Endometrial microvascular endothelial cells (primary cell): ENCODE measurements around the gene CDK4. TPM values are rescaled to one million over a fixed set of nuclear protein-coding genes. Genes with fewer than 3 reads are reported as not detected.
"Not testable (repeated sequence)": the region's sequence is repeated elsewhere in the genome, so short reads cannot be mapped to it uniquely, and the experiment has no call there.

Experiments used
- in situ Hi-C: cut with HindIII; loops from 2 replicates; pipeline ENCODE4 v1.10.0; 2017; ENCODE audit warnings: low sequenced_read_pairs, low pct_unique_long_range_greater_than_20kb; ENCODE audit errors: inconsistent ontology term
- total RNA-seq: library from RNA; depleted of rRNA; stranded (reverse); fragments of >200 nt; gene quantifications from one replicate; pipeline ENCODE4 v1.2.3, GENCODE V29; 2015; ENCODE audit errors: inconsistent ontology term

Gene CDK4
- total RNA-seq, 1 donor from 2014 or later = 291 TPM

DNA sequence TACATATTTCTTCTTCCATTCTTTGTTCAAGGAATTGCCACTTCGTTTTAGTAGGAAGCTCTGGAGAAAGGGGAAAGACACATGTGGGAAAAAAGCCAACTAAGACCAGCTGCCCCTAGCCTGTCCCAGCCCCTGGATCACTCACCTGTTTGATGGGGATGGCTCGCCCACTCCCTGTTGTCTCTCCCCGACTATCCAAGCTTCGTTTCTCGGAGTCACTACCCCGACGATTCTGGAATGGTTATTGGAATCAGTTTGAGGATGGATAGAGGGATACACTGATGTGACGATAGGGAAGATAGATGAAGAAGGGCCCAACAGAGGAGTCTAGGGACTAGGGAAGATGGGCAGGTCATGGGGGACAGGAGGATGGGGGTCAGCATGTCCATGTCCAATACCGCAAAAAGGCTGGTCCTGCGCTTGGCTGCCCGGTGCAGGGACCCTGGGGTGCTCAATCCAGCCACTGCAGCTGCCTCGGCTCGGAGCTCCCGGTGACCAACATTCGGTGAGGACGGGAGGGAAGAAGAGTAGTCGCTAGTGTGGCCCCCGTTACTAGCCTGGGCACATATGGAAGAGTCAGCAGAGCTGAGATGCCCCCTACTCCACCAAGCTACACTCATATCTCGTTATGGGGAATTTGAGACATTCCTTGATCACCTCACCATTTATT lies 20.6 kb downstream of the CDK4 start:
- in situ Hi-C loops = no loop called here

DNA sequence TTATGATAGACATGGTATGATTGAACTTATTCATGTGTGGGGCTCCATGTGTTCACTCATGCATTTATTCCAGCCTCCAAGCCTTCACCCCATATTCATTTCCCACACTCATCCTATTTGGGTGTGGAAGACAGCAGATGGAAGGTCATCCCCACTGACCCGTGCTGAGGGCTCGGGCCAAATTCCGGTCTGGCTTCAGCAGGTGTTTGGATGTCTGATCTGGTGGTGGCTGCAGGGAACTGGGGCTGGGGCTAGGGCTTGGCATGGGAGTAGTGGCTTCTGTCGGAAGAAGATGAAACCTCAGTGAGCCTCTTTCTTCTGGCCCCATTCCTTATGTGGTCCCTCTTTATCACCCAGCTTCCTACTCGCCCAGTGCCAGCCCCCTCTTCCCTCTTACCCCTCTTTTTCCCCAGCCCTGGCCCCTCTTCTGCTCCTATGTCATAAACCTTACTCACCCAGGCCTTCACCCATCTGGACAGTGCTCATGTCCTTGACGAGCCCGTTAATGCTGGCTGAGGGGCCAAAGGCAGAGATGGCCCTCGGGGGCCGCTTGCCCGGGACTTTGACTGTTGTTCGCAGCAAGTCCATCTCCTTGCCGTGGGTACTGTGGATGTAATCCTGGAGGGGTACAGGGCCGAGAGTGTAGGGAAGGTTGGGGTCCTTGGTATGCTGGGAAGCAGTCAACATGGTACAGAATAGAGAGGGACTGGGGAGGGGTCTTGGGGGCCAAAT lies 21.6 kb downstream of the CDK4 start:
- in situ Hi-C loops = no loop called here

DNA sequence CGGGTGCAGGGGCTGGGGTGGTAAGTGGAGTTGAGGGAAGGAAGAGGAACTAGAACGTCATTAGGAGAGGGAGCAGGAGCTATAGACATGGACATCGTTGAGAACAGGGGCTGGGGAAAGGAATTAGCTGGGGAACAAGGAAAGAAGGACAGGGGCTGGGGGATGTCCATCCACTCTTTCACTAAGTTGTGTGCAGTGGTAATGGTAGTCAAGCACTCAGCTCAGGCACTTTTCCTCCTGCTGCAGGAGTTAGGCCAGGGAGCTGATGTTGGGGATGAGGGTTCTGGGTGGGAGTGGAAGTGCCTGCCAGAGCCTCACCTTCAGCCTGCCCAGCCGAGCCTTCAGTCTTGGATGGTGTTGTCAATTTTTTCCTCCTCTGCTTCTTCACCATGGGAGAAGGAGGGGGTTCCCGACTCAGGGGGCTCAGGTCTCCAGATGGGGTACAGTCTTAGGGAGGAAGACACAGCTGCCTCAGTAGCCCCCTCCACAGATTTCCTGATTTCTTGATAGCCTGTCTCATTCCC lies 22.7 kb downstream of the CDK4 start:
- in situ Hi-C loops = no loop called here

DNA sequence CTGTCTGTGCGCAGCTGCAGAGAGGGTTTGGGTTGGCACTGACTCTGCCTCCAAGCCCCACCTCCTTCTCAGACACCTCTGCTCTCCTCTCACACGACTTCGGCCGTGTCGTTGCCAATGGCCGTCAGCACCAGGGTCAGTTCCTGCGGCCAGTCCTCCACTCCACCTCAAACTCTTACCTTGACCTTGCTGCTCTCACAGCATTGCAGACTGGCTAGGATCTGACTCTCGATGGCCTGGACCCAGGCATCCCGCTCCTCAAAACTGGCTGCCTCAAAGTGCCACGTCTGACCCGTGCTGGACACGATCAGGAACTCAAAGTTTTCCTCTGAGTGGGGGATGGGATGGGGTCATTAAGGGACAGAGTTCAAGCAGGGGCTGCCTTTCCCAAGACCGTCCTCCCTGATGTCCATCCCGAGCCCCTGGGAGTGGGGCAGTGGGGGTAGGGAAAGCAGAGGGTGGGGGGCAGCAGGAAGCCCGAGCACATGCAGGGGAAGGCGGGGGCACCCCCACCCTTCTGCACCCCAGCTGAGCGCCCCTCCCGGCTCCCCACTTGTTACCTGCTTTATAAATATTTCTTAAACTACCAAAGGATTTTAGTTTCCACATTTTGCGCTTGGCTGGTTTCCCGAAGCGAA lies 24.2 kb downstream of the CDK4 start:
- in situ Hi-C loops = no loop called here

DNA sequence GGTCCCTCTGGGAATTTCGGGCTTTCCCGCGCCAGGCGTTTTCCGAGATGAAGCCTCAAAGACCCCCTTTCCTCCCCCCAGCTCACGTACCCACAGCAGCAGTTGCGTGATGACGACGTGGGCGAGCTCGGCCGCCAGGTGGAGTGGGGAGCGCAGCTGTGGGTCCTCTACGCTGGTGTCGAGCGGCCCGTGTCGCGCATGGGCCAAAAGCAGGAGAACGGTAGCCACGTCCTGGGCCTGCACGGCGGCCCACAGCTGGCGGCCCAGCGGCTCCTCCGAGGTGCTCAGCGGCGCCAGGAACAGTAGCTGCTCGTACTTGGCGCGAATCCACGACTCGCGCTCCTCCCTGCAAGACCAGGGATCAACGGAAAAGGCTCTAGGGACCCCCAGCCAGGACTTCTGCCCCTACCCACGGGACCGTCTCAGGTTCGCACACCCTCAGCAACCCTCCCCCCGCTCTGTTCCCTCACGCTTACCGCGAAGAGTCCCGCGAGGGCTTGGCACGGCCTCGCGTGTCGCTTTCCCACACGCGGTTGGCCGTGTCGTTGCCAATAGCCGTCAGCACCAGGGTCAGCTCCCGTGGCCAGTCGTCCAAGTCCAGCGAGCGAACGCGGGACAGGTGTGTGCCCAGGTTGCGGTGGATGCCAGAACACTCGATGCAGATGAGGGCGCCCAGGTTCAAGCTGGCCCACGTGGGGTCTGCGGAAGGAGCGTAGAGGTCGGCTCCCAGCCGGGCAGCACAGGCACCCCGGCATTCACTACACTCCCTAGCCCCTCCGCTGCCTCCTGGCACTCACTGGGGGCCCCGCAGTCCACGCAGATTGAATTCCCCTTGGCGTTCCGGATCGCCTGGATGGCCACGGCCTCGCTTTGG lies 25.0 kb downstream of the CDK4 start:
- in situ Hi-C loops = no loop called here

DNA sequence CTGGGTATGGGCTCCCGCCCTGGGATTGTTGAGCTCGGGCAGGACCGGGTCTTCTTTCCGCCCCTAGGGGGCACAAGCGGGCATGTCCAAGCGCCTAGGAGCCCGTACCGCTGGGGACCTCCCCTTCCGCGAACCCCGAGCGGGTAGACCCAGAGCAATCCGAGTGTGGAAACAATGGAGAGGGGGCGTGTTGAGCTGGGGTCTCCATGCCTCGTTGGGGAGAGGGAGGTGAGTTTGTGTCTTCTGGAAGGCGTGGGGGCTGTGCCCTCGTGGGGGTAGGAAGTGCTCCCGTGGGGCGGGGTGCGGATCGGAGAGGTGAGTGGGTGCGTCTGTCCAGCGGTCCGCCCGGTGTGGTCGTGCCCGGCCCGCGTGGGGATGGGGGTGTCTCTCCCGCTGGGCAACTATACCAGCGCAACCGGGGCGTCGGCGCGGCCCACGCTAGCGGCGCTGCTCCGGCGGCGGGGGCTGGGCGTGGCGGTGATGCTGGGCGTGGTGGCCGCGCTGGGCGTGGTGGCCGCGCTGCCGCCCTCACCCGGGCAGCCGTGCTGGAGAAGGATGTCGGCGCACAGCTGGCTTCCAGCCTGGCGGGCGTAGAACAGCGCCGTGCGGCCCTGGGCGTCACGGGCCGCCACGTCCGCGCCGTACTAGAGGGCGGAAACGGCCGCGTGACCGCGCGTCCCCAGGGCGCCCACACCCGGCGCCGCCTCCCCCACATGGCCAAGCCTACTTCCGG lies 25.8 kb downstream of the CDK4 start:
- in situ Hi-C loops = no loop called here

DNA sequence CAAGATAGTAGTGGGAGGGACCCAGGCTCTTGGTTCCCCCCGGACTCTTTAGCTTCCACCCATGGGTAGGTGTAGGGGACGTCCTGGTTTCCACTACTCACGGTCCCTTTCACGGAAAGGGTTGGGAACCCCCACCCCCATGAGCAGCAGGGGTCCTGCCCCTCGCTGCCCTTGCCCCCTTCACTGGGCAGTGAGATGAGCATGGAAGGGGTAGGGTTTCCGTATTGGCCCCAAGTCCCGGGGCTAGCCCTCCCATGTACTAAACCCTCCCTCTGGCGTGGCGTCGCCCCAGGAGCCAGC lies 26.3 kb downstream of the CDK4 start:
- in situ Hi-C loops = no loop called here

DNA sequence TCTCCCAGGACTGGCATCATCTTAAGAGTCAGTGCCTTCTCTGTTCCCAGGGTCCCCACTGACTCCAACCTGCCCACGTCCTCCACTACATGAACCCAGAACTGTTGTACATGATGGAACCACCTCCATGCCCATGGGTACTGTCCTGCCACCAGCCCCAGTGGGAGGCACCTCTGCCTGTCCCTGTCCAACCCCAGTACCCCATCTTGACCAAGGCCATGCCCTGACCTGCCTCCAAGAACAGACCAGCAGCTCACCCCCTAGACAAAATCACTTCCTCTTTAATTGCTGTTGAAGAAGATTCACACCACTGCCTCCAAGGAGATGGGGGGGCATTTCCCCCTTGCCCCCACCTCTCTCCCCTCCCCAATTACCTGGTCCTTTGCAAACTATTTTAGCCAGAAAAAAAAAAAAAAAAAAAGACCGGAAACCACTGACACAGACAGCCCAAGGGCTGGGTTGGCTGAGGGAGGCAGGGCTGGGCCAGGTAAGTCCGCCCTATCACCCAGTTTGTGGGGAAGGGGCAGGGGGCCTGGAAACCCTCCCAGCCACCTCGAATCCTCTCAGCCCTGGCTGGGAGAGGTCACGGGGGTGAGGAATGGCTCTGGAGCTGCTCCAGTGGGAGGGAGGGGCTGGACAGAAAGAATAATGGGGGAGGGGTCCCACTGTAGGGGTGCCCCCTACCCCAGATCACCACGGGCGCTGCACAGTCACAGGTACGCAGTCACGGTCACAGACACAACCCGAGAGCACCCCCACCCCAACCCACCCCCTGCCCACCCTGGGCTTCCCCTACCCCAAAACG lies 27.0 kb downstream of the CDK4 start:
- in situ Hi-C loops = no loop called here

DNA sequence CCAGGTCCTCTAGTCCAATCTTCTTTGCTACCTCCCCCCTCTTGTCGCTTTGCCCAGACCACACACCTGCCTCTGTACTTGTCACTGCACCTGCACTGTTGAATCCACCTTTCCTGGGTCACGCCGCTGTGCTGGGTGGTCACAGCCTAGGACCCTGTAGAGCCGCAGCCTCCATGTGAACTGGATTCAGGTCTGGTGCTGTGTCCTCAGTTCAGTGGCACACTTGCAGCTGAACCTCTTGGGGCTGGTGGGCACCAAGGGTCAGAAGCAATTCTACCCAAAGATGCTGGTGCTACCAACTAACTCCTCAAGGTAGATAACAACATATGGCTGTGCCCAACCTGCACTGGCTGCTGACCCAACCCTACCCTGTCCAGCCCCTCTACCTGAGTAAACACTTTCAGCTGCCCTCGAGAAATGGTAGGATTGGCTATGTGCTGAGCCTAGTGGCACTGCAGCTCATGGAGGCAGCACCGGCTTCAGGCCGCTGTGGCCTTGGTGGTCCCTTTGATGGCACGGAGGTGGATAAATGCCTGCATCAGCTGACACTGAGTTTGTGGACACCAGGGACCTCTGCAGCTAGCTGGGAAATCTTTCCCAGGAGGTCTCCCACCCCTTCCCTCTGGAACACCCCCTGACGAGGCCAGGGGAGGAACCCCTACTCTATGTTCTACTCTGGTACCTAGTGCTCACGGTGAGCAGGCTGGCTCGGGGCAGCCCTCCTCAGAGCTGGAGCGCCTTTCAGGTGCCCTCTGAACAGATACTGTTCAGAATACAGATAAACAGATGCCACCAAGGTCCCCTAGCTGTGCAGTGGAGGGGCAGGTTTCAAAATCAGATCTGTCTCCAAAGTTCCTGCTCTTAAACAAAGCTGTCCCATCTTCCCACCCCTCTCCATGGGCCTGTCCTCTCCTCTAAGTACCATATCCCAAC lies 27.8 kb downstream of the CDK4 start:
- in situ Hi-C loops = no loop called here

DNA sequence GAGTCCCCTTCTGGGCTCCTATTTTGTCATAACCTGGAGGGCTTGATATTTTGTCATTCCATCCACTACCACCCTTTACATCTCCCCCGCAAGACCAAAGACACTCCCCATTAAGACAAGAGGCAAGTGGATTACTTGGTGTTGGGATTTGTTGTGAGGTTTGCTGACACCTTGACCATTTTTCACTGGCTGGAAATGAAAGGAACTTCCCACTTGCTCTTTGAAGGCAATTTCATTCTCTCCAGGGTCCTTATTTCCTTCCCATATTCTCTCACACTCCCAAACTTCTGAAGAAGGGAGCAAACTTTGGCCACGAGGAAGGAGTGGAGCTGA lies 28.5 kb downstream of the CDK4 start:
- in situ Hi-C loops = no loop called here

DNA sequence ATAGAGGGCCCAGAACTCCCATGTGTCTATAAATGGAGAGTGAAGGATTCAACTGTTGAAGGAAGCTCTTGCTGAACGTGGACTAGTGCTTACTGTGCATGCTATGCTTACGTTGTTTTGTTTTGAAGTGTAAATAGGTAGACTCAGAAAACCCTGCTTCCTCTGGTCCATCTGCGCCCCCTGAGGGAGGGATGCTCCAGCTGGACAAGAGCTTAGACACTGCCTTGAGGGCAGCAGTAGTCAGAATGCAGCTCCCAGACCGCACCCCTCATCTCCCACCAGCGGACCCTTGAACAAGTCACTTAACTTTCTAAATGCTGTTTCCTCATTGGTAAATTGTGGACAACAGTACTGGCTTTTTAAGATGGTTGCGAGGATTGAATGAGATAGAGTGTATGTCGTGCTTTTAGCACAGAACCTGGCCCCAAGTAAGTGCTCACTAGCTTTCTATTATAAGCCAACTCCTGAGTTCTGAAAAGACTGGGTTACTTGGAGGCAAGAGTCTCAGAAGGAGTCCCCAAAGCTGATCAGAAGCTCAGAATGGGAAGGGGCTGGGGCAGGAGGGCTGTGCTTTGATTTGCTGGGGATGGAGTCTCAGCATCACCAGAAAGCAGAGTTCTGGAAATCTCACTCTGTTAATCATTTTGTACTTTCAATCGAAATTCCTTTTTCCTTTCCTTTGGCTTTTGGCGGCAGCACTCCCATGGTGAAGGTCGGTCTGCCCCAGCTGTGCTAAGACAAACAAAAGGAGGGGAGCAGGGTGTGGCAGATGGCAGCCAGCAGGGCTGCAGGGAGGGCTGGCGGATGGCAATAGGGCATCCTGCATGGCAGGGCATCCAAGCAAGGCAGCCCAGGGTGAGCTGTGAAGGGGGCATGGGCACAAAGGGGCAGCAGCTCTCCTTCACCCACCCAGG lies 29.1 kb downstream of the CDK4 start:
- in situ Hi-C loops = no loop called here

DNA sequence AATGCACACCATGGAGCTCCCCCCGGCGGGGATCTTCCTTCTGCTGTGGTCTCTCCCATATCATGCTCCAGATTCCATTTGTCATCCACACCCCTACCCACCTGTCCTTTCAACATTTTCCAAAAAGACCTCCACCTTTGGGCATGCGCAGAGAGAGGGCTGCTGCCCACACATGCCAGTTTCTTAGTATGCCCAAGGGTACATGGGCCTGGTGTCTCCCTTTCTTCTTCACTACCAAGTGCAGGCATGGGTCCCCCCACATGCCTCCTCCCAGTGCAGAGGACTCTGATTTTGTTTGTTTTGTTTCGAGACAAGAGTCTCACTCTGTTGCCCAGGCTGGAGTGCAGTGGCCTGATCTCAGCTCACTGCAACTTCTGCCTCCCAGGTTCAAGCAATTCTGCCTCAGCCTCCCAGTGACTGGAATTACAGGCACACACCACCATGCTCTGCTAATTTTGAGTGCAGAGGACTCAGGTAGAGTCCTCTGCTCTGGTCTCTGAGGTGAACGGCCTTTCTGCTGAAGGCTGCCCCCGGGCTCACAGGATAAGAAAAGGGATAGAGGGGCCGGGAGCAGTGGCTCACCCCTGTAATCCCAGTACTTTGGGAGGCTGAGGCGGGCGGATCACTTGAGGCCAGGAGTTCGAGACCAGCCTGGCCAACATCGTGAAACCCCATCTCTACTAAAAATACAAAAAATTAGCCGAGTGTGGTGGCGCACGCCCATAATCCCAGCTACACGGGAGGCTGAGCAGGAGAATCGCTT lies 30.1 kb downstream of the CDK4 start:
- in situ Hi-C loops = not testable (repeated sequence)

DNA sequence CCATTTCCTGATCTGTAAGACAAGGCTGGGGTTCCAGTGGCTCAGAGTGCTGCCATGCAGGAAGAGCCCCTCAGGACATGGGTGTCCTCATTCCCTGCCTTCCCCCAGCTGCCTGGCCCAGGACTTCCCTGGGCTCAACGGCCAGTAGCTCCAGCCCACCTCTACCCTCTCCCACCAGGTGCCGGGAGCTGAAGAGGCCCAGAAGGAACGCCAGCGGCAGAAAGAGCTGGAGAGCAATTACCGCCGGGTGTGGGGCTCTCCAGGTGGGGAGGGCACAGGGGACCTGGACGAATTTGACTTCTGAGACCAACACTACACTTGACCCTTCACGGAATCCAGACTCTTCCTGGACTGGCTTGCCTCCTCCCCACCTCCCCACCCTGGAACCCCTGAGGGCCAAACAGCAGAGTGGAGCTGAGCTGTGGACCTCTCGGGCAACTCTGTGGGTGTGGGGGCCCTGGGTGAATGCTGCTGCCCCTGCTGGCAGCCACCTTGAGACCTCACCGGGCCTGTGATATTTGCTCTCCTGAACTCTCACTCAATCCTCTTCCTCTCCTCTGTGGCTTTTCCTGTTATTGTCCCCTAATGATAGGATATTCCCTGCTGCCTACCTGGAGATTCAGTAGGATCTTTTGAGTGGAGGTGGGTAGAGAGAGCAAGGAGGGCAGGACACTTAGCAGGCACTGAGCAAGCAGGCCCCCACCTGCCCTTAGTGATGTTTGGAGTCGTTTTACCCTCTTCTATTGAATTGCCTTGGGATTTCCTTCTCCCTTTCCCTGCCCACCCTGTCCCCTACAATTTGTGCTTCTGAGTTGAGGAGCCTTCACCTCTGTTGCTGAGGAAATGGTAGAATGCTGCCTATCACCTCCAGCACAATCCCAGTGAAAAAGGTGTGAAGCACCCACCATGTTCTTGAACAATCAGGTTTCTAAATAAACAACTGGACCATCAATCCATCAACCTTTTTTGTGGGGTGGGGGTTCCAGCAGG lies 31.2 kb downstream of the CDK4 start:
- in situ Hi-C loops = no loop called here
